ENCODE measurements around the gene C16orf96. TPM values are rescaled to one million over a fixed set of nuclear protein-coding genes. Genes with fewer than 3 reads are reported as not detected.

Gene C16orf96
- total RNA-seq, 1 experiment from 2014 or later: 1.4 TPM

DNA sequence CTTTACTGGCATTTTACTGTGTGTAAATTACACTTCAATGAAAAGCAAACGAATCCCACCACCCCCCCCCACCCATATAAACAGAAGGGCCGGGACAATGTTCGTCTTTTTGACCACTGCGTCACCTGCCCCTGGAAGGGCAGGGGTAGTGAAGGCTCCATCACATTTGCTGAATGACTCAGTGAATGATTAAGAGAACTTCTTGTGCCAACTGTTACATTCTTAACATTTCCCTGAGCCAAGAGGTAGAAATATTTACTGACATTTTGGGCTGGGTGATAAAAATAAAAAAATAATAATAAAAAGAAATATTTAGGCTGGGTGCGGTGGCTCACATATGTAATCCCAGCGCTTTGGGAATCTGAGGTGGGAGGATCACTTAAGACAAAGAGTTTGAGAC lies 24.1 kb downstream of the C16orf96 start:
- no peak overlapping the region for H3K9ac ChIP-seq (ENCODE audit: extremely low read depth, insufficient read length, low read length)
- H3K79me2 ChIP-seq (ENCODE audit: insufficient read depth, low read length): no peaks in the 10 kb centered on the region
- Mint-ChIP-seq H3K27ac (no peak overlapping the region), H3K4me1 (no peaks in the 10 kb centered on the region), H3K36me3 (ENCODE audit: insufficient read depth in 1 of 3, low read depth in 3 of 3) (no peaks in the 10 kb centered on the region), H3K4me3 (no peak overlapping the region), H3K27me3 (ENCODE audit: low read depth) (no peaks in the 10 kb centered on the region), H3K9me3 (no peaks in the 10 kb centered on the region)
- H4K91ac ChIP-seq (ENCODE audit: insufficient read length, low read depth, low read length): no peak overlapping the region
- no peak overlapping the region for H4K8ac ChIP-seq (replicated peaks; ENCODE audit: insufficient read length, low read depth, low read length)
- no CpG with 5 or more reads among the region's 6 CpGs for WGBS (ENCODE audit: extremely low coverage, insufficient read length, low lambda C conversion rate)
- H2BK15ac ChIP-seq (ENCODE audit: low read depth, low read length): no peak overlapping the region
- H2AFZ ChIP-seq (ENCODE audit: low read length): no peak overlapping the region
- H3K56ac ChIP-seq (ENCODE audit: insufficient read length, low read depth, low read length): no peak overlapping the region
- no peak for DNase-seq
- no peaks in the 10 kb centered on the region for H3K79me1 ChIP-seq (ENCODE audit: insufficient read depth, low read depth, low read length, poor library complexity, severe bottlenecking)
- H2AK5ac ChIP-seq (ENCODE audit: insufficient read length, low read length): no peak overlapping the region
- no peak overlapping the region for H3K27ac ChIP-seq (ENCODE audit: insufficient read length, low read depth, low read length)
- H3K14ac ChIP-seq (ENCODE audit: insufficient read depth, low read length): no peak overlapping the region
- no peak overlapping the region for H3K4ac ChIP-seq (ENCODE audit: low read depth, low read length)
- no peak overlapping the region for H2BK12ac ChIP-seq (ENCODE audit: insufficient read length, low read depth, low read length)
- H3T11ph ChIP-seq (ENCODE audit: low read length): no peak overlapping the region
- H3K18ac ChIP-seq (ENCODE audit: insufficient read length, low read depth, low read length): no peak overlapping the region
- H3K4me2 ChIP-seq (ENCODE audit: insufficient read depth, insufficient read length, low read length): no peak overlapping the region
- TF ChIP-seq, protein P1, sequence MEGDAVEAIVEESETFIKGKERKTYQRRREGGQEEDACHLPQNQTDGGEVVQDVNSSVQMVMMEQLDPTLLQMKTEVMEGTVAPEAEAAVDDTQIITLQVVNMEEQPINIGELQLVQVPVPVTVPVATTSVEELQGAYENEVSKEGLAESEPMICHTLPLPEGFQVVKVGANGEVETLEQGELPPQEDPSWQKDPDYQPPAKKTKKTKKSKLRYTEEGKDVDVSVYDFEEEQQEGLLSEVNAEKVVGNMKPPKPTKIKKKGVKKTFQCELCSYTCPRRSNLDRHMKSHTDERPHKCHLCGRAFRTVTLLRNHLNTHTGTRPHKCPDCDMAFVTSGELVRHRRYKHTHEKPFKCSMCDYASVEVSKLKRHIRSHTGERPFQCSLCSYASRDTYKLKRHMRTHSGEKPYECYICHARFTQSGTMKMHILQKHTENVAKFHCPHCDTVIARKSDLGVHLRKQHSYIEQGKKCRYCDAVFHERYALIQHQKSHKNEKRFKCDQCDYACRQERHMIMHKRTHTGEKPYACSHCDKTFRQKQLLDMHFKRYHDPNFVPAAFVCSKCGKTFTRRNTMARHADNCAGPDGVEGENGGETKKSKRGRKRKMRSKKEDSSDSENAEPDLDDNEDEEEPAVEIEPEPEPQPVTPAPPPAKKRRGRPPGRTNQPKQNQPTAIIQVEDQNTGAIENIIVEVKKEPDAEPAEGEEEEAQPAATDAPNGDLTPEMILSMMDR (conservative IDR thresholded peaks at IDR 0.05): no peak
- H3K4me1 ChIP-seq (ENCODE audit: insufficient read depth, low read length): no peaks in the 10 kb centered on the region
- no peak overlapping the region for H2BK5ac ChIP-seq (ENCODE audit: insufficient read length, low read length)
- no peak overlapping the region for H3K23ac ChIP-seq (ENCODE audit: insufficient read length, low read depth, low read length)
- H2BK20ac ChIP-seq (ENCODE audit: low read depth, low read length, poor library complexity, severe bottlenecking): no peak overlapping the region
- no peaks in the 10 kb centered on the region for H3K23me2 ChIP-seq (ENCODE audit: insufficient read length, low read depth, low read length, poor library complexity, severe bottlenecking)
- no peaks in the 10 kb centered on the region for H3K27me3 ChIP-seq (ENCODE audit: insufficient read depth, low read length)
- H4K20me1 ChIP-seq (ENCODE audit: control insufficient read depth, insufficient read depth, insufficient read length): no peaks in the 10 kb centered on the region
- no peak overlapping the region for H2BK120ac ChIP-seq (ENCODE audit: low read depth, low read length, poor library complexity, severe bottlenecking)
- H3K9me3 ChIP-seq (ENCODE audit: control insufficient read depth, low read depth, low read length): no peaks in the 10 kb centered on the region
- H4K5ac ChIP-seq (ENCODE audit: insufficient read length, low read depth, low read length): no peak overlapping the region
